ENCODE data around the gene TTC24.

TTC24 gene

DNA sequence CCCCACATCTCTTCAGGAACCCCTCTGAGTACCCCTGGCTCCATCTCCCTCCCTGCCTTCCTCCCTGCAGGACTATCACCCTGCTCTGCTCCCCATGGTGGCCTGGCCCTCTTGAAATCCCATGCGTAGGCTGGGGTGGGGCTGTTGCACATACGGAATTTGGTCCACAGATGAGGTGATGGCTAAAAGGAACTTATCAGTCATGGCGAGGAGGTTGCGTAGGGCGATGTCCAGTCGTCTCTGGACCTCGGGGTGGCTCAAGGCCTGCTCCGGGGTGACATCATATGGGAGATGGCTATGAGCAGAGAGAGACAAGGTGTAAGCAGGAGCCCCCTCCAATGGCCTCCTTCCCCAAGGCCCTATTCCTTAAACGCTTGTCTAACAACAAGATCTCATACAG is 42.5 kb upstream of the TTC24 start:
- Histone ChIP-seq H3K27me3 (ENCODE audit: insufficient read depth, poor library complexity, severe bottlenecking) (no peaks in the 10 kb centered on the region), H3K4me3 (ENCODE audit: severe bottlenecking) (no peak overlapping the region), H3K4me1 (ENCODE audit: insufficient read depth, poor library complexity, severe bottlenecking) (no peaks in the 10 kb centered on the region), H3K36me3 (ENCODE audit: low read depth) (peaks cover 60% of the 10 kb centered on the region), H3K9me3 (ENCODE audit: severe bottlenecking) (no peaks in the 10 kb centered on the region), H3K27ac (ENCODE audit: poor library complexity, severe bottlenecking) (no peak overlapping the region)
- no peak for ATAC-seq (ENCODE audit: low read depth)
- TF ChIP-seq, protein P1, sequence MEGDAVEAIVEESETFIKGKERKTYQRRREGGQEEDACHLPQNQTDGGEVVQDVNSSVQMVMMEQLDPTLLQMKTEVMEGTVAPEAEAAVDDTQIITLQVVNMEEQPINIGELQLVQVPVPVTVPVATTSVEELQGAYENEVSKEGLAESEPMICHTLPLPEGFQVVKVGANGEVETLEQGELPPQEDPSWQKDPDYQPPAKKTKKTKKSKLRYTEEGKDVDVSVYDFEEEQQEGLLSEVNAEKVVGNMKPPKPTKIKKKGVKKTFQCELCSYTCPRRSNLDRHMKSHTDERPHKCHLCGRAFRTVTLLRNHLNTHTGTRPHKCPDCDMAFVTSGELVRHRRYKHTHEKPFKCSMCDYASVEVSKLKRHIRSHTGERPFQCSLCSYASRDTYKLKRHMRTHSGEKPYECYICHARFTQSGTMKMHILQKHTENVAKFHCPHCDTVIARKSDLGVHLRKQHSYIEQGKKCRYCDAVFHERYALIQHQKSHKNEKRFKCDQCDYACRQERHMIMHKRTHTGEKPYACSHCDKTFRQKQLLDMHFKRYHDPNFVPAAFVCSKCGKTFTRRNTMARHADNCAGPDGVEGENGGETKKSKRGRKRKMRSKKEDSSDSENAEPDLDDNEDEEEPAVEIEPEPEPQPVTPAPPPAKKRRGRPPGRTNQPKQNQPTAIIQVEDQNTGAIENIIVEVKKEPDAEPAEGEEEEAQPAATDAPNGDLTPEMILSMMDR (IDR thresholded peaks at IDR 0.05; ENCODE audit: poor library complexity, severe bottlenecking): no peak
- no peak for DNase-seq (ENCODE audit: low spot score)

DNA sequence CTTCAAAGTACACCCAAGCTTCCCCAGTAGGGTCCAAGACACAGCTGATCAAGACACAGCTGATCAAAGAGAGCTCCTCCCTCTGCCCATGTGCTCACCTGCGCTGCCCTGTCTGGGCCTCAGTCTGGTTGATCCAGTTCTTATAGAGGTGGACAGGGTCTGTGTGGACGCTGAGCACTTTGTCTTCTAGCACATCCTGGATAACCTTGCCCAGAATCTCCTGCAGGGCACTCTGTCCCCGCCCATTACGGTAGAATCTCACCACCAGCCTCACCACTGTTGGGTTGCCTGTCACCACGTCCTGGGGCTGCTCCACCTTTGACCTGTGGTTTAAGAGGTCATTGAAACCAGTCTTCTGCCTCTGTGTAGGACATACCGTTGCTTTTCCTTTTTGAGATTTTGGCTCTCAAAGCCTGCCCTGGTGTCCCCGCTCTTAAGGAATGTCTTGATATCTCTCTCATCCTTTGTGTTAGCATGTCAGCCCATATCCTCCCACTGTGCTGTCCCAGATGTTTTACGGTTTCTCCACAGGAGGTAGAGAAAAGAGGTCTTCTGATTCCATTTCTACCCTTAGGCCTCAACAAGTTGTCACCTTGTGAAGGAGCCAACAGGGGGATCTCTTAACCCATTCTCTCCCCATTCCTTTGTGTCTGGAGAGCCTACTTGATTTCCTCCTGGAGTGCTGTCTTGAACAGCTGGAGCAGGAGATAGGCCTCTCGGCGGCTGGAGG is 40.6 kb upstream of the TTC24 start:
- Histone ChIP-seq H3K27me3 (ENCODE audit: insufficient read depth, poor library complexity, severe bottlenecking) (no peaks in the 10 kb centered on the region), H3K9me3 (ENCODE audit: severe bottlenecking) (no peaks in the 10 kb centered on the region), H3K27ac (ENCODE audit: poor library complexity, severe bottlenecking) (no peak overlapping the region), H3K4me3 (ENCODE audit: severe bottlenecking) (no peak overlapping the region), H3K36me3 (ENCODE audit: low read depth) (peaks cover 64% of the 10 kb centered on the region), H3K4me1 (ENCODE audit: insufficient read depth, poor library complexity, severe bottlenecking) (no peaks in the 10 kb centered on the region)
- no peak for ATAC-seq (ENCODE audit: low read depth)
- DNase-seq (ENCODE audit: low spot score): no peak
- TF ChIP-seq, protein P1 (IDR thresholded peaks at IDR 0.05; ENCODE audit: poor library complexity, severe bottlenecking): no peak

DNA sequence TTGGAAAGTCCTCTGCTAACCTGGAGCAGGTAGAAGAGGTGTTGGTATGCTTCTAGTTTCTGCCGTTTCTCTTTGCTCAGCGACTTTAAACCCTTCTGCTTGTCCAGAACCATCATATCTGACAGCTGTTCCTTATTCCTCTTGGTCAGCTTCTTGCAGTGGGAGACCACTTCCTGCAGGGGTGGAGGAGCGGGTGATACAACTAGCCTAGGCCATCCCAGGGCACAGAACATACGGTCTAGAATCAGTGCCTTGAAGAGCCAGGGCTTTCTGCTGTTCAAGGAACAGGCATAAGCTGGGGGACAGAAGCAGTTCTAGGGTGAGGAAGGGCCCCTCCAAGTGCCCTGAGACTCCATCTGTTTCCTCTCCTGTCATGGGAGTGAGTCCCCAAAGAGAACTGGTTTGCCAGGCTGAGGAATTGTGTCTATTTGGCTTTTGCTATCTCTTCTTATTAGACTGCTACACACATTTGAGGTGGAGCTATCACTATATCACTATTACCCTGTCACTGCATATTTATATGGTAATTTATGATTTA is 39.6 kb upstream of the TTC24 start:
- no peak overlapping the region for H3K27ac ChIP-seq (ENCODE audit: poor library complexity, severe bottlenecking)
- TF ChIP-seq, protein P1 (IDR thresholded peaks at IDR 0.05; ENCODE audit: poor library complexity, severe bottlenecking): no peak
- no peaks in the 10 kb centered on the region for H3K4me1 ChIP-seq (ENCODE audit: insufficient read depth, poor library complexity, severe bottlenecking)
- H3K36me3 ChIP-seq (ENCODE audit: low read depth): peaks cover 64% of the 10 kb centered on the region
- H3K9me3 ChIP-seq (ENCODE audit: severe bottlenecking): no peaks in the 10 kb centered on the region
- H3K4me3 ChIP-seq (ENCODE audit: severe bottlenecking): no peak overlapping the region
- H3K27me3 ChIP-seq (ENCODE audit: insufficient read depth, poor library complexity, severe bottlenecking): no peaks in the 10 kb centered on the region
- ATAC-seq (ENCODE audit: low read depth) (no peak), DNase-seq (ENCODE audit: low spot score) (no peak)

DNA sequence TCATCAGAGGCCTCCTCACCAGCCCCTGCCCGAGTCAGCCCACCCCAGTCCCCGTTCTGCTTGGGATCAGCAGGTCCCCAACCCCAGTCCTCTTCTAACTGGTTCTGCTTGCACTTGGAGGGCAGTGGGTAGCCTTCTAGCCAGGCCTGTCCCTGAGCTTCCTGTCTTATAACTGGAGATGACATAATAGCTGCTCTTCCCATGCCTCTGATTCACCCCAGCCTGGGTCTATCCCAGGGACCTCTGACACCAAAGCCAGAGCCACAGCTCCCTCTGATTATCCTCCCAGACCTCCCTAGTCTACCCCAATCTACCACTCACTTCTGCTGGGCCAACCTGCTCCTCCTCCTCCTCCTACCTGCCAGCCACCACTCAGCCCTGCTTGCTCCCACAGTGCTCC is 38.6 kb upstream of the TTC24 start:
- Histone ChIP-seq H3K4me1 (ENCODE audit: insufficient read depth, poor library complexity, severe bottlenecking) (no peaks in the 10 kb centered on the region), H3K27ac (ENCODE audit: poor library complexity, severe bottlenecking) (no peak overlapping the region), H3K9me3 (ENCODE audit: severe bottlenecking) (no peaks in the 10 kb centered on the region), H3K27me3 (ENCODE audit: insufficient read depth, poor library complexity, severe bottlenecking) (no peaks in the 10 kb centered on the region), H3K4me3 (ENCODE audit: severe bottlenecking) (no peak overlapping the region), H3K36me3 (ENCODE audit: low read depth) (peaks cover 56% of the 10 kb centered on the region)
- ATAC-seq (ENCODE audit: low read depth) (no peak), DNase-seq (ENCODE audit: low spot score) (no peak)
- TF ChIP-seq, protein P1 (IDR thresholded peaks at IDR 0.05; ENCODE audit: poor library complexity, severe bottlenecking): no peak

DNA sequence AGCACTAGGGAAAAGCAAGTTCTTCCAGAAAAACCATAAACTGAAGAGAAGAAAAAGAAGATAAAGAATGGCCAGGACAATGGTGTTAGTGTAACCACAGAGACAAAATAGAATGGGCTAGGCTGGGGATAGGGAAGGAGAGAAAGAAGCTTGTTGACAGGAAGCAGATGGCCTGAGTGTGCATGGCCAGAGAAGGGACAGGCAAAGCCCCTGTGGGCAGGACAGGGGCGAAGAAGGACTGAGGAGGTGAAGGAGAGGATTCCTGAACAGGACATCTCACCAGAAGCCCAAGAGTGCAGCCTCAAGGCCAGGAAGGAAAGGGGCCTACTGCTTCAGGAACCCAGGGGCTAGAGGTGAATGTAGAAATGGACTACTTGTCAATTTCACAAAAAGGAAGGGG is 36.5 kb upstream of the TTC24 start:
- Histone ChIP-seq H3K27ac (ENCODE audit: poor library complexity, severe bottlenecking) (no peak overlapping the region), H3K27me3 (ENCODE audit: insufficient read depth, poor library complexity, severe bottlenecking) (no peaks in the 10 kb centered on the region), H3K4me3 (ENCODE audit: severe bottlenecking) (no peak overlapping the region), H3K36me3 (ENCODE audit: low read depth) (peaks cover 59% of the 10 kb centered on the region), H3K4me1 (ENCODE audit: insufficient read depth, poor library complexity, severe bottlenecking) (no peaks in the 10 kb centered on the region), H3K9me3 (ENCODE audit: severe bottlenecking) (no peaks in the 10 kb centered on the region)
- no peak for ATAC-seq (ENCODE audit: low read depth)
- TF ChIP-seq, protein P1 (IDR thresholded peaks at IDR 0.05; ENCODE audit: poor library complexity, severe bottlenecking): no peak
- no peak for DNase-seq (ENCODE audit: low spot score)

Data from RWPE2 (cell line).